SK-MEL-5 (cell line): ENCODE measurements around the gene SLC6A20. TPM values are rescaled to one million over a fixed set of nuclear protein-coding genes. Genes with fewer than 3 reads are reported as not detected.
"Not testable (repeated sequence)": the region's sequence is repeated elsewhere in the genome, so short reads cannot be mapped to it uniquely, and the experiment has no call there.

Experiments used
- DNase-seq: peaks from one replicate; pipeline ENCODE4 v3.0.0-alpha.2; 2016; ENCODE audit warnings: low read depth, low spot score
- in situ Hi-C: cut with HindIII; loops from 2 replicates; pipeline ENCODE4 v1.10.0; 2016; ENCODE audit warnings: low sequenced_read_pairs, high pct_unique_total_duplicates, low pct_unique_long_range_greater_than_20kb
- total RNA-seq: library from RNA; depleted of rRNA; stranded (reverse); fragments of >200 nt; shearing (Covaris generic); gene quantifications from 2 replicates; pipeline ENCODE4 v1.2.3, GENCODE V29; 2014

The SLC6A20 gene
- total RNA-seq, 1 experiment from 2014 or later: not detected

- in situ Hi-C loops: no loop called here
- no peak for DNase-seq
These were observed 46.5 kb downstream of the SLC6A20 start for GRCh38 chr3:45749880-45750279.

- in situ Hi-C loops, DNase-seq: not testable (repeated sequence)
These were observed 47.2 kb downstream of the SLC6A20 start for GRCh38 chr3:45749036-45749600.

GRCh38 chr3:45748068-45748467 lies 48.3 kb downstream of the SLC6A20 start:
- in situ Hi-C loops: no loop called here
- no peak for DNase-seq

- no peak for DNase-seq
- in situ Hi-C loops: no loop called here
These were observed 49.3 kb downstream of the SLC6A20 start for GRCh38 chr3:45746777-45747622.

- DNase-seq: no peak
- in situ Hi-C loops: no loop called here
These were observed 50.1 kb downstream of the SLC6A20 start for GRCh38 chr3:45746165-45746776.

GRCh38 chr3:45742461-45743089 lies 53.8 kb downstream of the SLC6A20 start:
- DNase-seq: no peak
- in situ Hi-C loops: no loop called here

DNA sequence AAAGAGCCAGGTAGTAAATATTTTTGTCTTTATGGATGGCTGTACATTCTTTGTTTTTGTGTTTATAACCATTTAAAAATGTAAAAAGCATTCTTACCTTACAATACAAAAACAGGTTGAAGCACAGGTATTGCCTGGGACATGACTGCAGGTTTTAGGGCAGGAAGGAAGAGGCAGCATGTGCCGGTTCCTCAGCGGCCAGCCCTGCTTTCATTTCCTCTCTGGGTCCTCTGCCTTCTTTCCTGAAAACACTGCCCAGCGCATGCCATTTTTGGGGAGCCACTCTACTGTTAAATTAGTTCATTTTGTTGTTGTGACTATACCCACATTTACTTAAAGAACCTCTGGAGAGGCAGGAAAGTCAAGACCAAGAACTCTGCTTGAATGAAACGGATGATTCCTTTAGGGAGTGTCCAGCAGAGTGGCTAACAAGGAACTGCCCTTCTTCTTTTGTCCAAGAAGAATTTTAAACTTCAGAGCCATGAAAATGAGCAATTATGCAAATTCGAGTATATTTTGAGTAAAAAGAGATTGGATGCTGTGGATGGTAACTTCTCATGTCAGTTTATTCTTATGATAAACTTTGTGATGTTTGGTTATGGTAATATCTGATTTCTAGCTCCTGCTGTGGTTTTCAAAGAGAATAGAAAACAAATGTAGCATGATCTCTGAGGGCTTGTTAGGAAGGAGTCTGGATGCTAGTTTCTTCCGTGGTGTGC lies 54.4 kb downstream of the SLC6A20 start:
- no peak for DNase-seq
- in situ Hi-C loops: no loop called here

DNA sequence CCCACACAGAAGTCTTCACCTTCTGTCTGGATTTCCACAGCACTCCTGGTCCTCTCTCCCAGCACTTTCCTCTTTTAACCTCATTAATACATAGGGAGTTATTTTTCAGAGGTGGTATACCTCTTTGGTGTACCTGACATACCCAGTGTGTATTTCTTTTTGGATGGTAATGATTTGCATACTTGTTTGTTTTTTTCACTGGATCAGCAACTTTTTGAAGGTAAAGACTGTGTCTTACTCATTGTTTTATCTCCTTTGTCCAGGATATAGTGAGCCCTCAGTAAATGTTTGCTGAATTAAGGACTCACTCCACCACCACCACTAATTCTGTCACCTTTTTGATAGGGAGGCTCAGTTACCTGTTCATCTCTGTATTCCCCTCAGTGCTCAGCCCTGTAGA lies 55.1 kb downstream of the SLC6A20 start:
- in situ Hi-C loops: no loop called here
- no peak for DNase-seq

GRCh38 chr3:45739991-45740390 lies 56.3 kb downstream of the SLC6A20 start:
- DNase-seq: no peak
- in situ Hi-C loops: no loop called here

GRCh38 chr3:45737234-45737633 lies 59.1 kb downstream of the SLC6A20 start:
- no peak for DNase-seq
- in situ Hi-C loops: no loop called here

DNA sequence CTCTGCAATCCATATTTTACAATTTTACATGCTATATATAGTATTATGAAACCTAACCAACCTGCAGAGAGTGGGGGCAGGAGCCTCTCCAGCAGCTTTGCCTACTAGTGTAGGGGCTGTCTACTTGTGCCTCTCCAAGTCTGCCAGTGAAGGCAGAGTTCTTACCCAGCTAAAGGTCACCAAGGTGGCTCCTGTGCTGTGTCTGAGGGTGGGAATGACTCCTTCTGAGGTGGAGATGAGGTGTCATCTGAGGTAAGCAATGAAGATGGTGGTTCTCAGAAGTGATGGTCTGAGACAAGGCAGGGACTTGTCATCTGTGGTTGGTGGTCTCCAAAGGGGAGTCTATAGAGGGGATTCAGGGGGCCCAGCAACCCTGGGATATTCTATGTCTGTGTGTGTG lies 59.6 kb downstream of the SLC6A20 start:
- DNase-seq: no peak
- in situ Hi-C loops: no loop called here

DNA sequence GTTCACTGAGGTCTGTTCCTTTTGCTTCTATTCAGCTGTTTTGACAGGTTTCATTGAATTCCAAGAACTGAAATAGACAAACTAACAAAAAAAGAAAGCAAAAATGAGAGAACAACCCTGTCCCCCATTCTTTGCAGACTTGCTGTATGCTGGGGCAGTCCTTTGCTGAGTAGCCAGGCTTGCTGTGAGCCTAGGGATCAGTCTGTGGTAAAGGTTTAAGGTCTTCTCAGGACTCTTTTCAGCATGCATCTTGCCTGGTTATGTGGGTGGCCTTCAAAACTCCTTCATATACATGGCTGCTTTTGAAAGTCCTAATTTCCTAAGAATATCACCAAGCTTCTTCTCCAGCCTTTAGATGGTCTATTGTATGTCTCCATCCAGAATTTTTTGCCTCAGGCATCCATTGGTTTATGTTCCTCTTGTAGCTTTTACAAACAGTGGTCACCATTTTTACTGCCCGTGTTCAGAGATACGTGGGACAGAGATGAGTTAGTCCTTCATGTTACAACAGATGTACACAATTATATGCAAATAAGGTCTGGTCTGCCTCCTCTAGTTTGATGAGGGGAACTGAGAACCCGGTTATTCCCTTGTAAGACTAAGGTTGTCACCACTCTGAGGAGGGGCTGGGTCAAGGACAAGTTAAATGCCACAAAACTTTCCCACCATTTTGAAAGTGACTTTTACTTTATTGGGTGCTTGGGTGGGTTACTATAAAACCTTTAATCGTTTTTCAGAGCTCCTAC lies 65.8 kb downstream of the SLC6A20 start:
- DNase-seq: no peak
- in situ Hi-C loops: no loop called here

- DNase-seq: no peak
- in situ Hi-C loops: no loop called here
These were observed 66.7 kb downstream of the SLC6A20 start for GRCh38 chr3:45729614-45730013.

- in situ Hi-C loops: no loop called here
- DNase-seq: no peak
These were observed 71.4 kb downstream of the SLC6A20 start for GRCh38 chr3:45724911-45725310.

GRCh38 chr3:45719655-45720487 lies 76.5 kb downstream of the SLC6A20 start:
- no peak for DNase-seq
- in situ Hi-C loops: no loop called here

DNA sequence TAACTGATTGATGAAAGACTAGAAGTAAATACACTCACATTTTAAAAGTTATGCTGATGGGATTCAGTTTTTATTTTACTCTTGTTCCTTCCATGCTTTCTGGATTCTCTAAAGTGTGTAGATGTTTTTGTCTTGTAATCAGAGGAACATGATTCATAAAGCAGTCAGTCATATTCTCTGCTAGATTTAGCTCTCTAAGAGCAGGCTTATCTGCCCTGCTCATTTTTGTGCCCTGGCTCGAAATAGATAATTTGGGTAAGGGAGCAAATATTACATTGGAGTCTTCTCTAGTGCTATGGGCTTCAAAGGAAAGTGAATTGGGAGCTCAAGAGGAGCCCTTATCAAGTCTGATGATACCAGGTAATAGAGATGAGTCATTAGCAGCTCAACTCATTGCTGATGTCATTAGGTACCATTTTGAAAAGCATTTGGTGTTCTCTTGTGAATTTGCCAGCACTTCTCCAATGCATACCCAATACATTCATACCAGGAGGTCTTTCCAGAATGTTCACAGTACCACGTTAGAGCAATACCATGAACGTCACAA lies 79.5 kb downstream of the SLC6A20 start:
- DNase-seq: no peak
- in situ Hi-C loops: no loop called here
